HG03575 (cell line): Measurements from ENCODE around the gene SLC38A7.
"Not testable (repeated sequence)": the region's sequence is repeated elsewhere in the genome, so short reads cannot be mapped to it uniquely, and the experiment has no call there.

Source experiments
- ATAC-seq: cut with Tn5 transposase; IDR thresholded peaks from one replicate; pipeline ENCODE4 v1.9.1; 2021; ENCODE audit not compliant: unreplicated experiment, insufficient number of reproducible peaks, low FRiP score; ENCODE audit errors: extremely low read depth

SLC38A7 gene

DNA sequence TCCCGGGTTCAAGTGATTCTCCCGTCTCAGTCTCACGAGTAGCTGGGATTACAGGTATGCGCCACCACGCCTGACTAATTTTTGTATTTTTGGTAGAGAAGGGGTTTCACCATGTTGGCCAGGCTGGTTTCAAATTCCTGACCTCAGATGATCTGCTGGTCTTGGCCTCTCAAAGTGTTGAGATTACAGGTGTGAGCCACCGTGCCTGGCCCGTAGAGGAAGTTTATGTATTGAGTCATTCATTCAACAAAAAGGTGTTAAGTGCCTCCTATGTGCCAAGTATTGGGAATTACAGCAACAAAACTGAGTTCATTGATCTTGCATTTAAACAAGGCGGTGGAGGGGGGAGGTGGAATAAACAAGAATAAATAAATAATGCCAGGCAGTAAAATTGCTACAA is 44.7 kb downstream of the SLC38A7 start:
- ATAC-seq = no peak

DNA sequence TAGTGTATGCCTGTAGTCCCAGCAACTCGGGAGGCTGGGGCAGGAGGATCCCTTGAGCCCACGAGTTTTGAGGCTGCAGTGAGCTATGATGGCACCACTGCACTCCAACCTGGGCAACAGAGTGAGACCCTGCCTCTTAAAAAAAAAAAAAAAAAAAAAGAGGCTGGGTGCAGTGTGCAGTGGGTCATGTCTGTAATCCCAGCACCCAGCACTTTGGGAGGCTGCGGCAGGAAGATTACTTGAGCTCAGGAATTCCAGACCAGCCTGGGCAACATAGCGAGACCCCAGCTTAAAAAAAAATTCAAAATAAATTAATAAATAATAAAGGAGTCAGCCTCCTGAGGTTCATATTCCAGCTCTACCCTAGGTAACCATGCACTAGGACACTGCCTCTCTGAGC is 45.3 kb downstream of the SLC38A7 start:
- ATAC-seq = no peak

DNA sequence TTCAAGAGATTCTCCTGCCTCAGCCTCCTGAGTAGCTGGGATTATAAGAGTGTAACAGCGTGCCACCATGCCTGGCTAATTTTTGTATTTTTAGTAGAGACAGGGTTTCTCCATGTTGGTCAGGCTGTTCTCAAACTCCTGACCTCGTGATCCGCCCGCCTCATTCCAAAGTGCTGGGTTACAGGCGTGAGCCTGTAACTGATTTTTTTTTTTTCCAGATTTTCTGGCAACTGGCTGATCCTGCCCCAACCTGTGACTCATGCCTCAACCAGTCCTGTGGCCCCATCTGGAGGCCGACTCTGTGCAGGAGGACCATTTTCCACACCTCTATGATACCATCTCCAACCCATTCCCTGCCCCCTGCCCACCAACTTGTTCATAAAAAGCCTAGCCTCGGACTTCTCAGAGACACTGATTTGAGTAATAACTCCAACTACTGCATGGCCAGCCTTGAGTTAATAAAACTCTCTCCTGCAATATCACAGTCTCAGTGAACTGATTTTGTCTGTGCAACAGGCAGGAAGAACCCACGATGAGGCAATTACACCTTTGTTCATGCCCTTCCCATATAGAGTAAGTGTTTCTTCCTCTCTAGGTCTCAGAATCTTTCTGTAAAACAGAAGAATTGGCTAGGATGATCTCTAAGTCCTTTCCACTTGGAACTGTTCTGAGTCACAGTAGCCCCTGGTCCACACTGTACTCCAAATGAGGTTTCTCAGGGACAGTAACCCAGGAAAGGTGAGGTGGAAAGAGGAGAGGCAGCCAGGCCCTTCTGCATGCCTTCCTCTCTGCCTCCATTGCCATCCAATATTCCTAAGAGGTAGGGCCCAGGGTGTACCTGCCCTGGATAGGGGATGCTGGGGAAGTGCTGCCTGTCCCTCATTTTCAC is 46.2 kb downstream of the SLC38A7 start:
- no peak for ATAC-seq

- ATAC-seq = not testable (repeated sequence)
These were observed 47.5 kb downstream of the SLC38A7 start for GRCh38 chr16:58637021-58637420.

DNA sequence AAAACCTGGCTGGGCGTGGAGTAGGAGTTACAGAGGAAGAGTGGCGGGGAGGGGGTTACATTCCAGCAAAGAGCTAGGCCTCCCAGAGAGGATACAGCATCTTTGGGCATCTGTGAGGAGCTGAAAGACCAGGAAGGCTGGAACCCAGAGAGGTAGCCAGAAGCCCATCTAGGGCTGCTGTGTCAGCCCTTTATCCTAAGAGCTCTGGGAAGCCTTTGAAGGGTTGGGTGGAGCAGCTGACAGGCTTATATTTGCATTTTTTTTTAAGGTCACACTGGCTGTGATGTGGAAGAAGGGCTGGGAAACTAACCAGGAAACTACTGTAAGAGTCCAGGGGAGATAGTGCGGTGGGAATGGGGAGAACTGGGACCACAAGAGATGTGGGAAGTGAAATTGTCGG is 48.1 kb downstream of the SLC38A7 start:
- no peak for ATAC-seq

- no peak for ATAC-seq
These were observed 49.1 kb downstream of the SLC38A7 start for GRCh38 chr16:58635502-58635901.

DNA sequence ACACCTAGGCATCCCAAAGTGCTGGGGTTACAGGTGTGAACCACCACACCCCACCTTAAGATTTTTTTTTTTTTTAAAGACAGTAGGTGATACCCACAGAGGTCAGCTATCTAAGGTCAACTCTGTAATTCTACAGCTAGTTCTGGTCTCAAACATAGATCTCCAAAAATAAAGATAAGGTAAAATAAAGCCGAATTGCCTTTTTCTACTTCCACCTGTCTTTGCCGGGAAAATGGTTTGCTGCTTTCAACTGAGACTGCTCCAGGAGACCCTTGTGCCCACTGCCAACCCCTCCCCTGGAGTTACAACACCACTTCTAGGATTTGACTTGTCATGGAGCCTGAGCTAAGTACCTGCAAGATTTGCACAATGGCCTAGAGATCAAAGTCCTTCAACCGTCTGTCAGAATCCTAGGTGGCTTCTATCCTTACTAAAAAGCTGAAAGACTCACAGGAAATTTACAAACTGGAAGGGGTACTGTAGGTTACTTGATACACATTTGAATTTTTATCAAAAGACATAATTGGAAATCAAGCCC is 50.2 kb downstream of the SLC38A7 start:
- no peak for ATAC-seq

DNA sequence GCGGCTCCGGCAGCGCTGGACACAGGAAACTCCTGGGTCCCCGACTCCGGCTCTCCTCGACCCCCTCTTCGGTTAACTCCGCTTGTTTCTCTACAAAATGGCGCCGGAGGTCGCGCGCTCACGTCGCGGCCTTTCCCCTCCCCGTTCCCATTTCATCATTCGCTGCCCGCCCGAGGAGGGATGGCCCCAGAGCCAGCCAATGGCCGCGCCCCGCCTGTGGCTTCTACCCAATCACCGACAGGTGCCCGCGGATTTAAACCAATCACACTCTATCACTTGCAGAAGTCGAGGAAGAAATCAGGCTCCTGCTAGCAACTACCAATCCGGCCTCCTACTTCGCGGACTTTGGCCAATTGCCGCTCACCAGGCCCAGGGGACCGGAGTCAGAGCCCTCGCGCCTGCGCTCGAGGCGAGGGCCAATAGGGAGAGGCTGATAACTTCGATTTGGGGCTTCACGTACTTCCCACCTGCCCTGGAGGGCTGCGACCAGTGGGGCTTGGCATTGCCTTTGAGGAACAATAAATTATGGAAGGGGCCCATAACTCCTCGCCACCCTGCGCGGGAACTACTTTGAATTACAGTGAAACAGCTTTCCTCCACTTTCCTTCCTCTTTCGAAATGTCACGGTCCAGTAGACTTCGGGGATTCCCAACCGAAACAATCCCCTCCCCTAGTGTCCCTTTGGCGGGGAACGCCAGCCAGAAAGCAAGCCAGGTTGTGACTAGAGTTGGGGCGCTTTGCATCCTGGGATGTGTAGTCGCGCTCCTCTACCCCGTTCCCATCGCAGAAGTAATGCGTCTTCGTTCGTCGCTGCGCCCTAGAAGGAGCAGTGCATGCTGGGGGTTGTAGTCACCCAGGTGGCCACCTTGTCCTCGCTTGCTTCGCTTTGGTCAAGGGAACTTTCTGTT is 54.6 kb downstream of the SLC38A7 start, which contains the start of gene CNOT1:
TSS of gene CNOT1 (minus strand) at position 94 of the 908 bp plus-strand sequence. CDS start 30,489 bp downstream, outside the sequence.
- ATAC-seq = peak; percentile 87

DNA sequence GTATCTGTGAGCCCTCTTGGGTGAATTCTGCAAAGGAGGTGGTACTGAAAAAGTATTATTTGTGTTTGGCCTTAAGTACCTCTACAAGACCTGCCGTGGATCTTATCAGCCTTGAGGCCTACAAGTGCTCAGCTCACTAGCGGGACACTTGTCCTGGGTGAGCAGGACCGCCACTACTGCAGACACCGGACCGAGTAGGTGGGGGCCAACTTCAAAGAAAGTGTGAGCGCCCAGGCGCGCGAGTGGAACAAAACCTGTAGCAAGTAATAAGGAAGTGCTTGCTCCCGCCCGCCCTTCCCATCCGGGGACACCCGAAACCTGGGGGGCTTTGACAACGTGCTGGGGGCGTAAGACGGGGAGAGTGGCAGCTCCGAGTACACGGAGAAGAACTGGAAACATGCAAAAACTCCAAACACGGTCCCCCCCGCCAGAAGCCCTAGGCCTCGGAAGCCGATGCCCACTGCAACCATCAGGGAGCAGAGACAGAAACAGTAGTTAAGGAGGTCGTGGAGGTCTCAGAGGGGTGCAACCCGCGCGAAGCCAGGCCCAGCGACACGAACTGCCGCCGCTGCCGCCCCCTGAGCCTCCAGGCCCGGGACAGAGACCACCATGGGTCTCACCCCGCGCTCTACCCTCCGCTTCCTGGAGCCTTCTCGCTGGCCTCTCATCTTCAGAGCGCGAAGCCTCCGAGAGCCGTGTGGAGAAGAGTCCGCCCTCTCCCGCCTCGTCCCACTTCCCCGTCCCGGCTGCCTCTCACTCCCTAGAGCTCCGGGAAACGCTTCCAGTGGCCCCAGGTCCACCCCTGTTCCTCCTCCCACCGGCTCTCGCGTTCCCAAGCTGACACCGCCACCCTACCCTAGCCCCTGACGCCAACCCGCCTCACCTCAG is 55.5 kb downstream of the SLC38A7 start:
- ATAC-seq = no peak

DNA sequence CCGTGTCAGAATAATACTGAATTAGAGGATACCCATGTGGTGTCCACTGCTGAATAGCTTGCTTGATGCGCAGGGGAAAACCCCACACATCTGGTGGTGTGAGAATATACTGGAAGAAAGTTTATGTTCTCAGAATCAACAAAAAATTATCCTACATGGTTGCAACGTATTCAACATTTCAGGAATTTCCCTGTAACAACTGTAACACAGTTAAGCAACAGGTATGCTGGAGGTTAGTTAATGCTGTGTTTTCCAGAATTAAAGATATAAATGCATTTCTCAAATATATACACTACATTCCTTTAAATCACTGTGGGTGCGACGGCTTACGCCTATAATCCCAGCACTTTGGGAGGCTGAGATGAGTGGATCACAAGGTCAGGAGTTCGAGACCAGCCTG is 60.4 kb downstream of the SLC38A7 start:
- ATAC-seq = no peak

DNA sequence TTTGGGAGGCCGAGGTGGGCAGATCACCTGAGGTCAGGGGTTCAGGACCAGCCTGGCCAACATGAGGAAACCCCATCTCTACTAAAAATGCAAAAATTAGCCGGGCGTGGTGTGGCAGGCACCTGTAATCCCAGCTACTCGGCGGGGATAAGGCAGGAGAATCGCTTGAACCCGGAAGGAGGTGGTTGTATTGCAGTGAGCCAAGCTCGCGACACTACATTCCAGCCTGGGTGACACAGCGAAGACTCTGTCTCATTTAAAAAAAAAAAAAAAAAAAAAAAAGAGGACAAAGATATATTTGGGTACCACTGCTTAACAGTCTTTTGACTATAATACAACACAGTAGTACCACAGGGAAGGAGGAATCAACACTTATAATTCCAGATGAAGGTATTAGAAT is 64.2 kb downstream of the SLC38A7 start:
- no peak for ATAC-seq

DNA sequence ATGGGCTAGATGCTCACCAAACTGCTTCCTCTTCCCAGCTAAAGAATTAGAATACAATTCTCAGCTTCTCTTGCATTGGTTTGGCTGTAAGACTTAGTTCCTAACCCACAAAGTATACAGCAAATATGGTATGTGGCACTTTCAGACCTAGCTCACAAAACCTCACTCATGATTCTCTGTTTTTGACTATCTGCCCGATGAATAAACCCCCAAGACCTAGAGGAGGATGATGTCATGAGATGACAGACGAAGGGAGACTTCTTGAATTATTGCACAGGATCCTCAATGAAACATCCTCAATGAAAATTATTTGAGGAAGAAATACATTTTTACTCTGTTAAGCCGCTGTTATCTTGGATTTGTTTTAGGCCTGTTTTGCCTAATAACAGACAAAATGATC is 69.3 kb downstream of the SLC38A7 start:
- ATAC-seq = no peak
